Coronary artery (tissue), 2 donors: ENCODE data around the gene ASPHD2.

Experiments
- DNase-seq: peaks from one replicate; pipeline ENCODE4 v3.0.0-alpha.2; 2017; ENCODE audit warnings: low spot score
- H3K27ac ChIP-seq, 2 donors: fragments of 200-600 bp; sonication (generic); one replicate each; pipeline ENCODE4 v1.5.1; 2016 to 2019
- H3K4me3 ChIP-seq: fragments of 200-600 bp; sonication (generic); 2 replicates; pipeline ENCODE4 v1.5.1; 2016; ENCODE audit warnings: mild to moderate bottlenecking, moderate library complexity
- CTCF ChIP-seq: fragments of 200-600 bp; sonication (generic); IDR thresholded peaks from one replicate; pipeline ENCODE4 v1.5.1; 2019; ENCODE audit warnings: antibody characterized with exemption

The ASPHD2 gene

GRCh38 chr22:26389125-26389524, 39.9 kb upstream of the ASPHD2 start:
- H3K4me3 ChIP-seq, result no peak overlapping the region
- no peak for DNase-seq
- no peak for TF ChIP-seq CTCF
- H3K27ac ChIP-seq, result no peak overlapping the region

- H3K4me3 ChIP-seq, result no peak overlapping the region
- TF ChIP-seq CTCF, result no peak
- no peak for DNase-seq
- H3K27ac ChIP-seq, result no peak overlapping the region
Measured at GRCh38 chr22:26391091-26391490, 38.0 kb upstream of the ASPHD2 start.

GRCh38 chr22:26391623-26392022, 37.4 kb upstream of the ASPHD2 start:
- DNase-seq, result no peak
- no peak for TF ChIP-seq CTCF

GRCh38 chr22:26393929-26394328, 35.1 kb upstream of the ASPHD2 start:
- H3K27ac ChIP-seq, result no peak overlapping the region

More at GRCh38 chr22:26391623-26392022, 37.4 kb upstream of the ASPHD2 start:
- Histone ChIP-seq H3K27ac (no peak overlapping the region), H3K4me3 (no peak overlapping the region)

GRCh38 chr22:26394777-26395176, 34.3 kb upstream of the ASPHD2 start:
- TF ChIP-seq CTCF, result no peak
- no peak overlapping the region for H3K4me3 ChIP-seq
- H3K27ac ChIP-seq, result no peak overlapping the region
- DNase-seq, result no peak

More at GRCh38 chr22:26393929-26394328, 35.1 kb upstream of the ASPHD2 start:
- no peak overlapping the region for H3K4me3 ChIP-seq
- no peak for TF ChIP-seq CTCF
- DNase-seq, result no peak

- no peak for TF ChIP-seq CTCF
- Histone ChIP-seq H3K4me3 (no peak overlapping the region), H3K27ac (no peak overlapping the region)
- no peak for DNase-seq
Measured at GRCh38 chr22:26395926-26396325, 33.1 kb upstream of the ASPHD2 start.

GRCh38 chr22:26398741-26399153, 30.3 kb upstream of the ASPHD2 start:
- no peak overlapping the region for H3K27ac ChIP-seq
- H3K4me3 ChIP-seq, result no peak overlapping the region
- no peak for TF ChIP-seq CTCF
- DNase-seq, result no peak
